ENCODE measurements around the gene RPS6KA5.

The RPS6KA5 gene

DNA sequence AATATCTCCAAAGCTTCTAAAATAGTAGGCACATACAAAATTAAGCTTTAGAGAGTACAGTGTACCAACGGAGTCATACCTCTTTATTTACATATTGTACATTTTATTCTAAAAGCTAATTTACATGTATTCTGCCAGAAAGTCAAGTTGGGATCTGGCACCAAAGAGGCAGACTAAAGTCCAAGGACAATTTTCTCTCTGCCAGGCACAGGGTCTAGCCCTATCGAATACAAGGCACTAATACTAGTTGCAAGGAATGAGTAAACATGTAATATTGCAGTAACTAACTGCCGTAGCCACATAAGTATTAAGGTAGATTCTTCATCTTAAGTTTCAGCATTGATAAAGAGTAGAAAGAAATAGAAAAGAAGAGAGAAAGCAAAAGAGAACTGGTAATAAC, 93.9 kb downstream of the RPS6KA5 start:
- no peaks in the 10 kb centered on the region for H3K27me3 ChIP-seq (ENCODE audit: insufficient read depth, low read length)
- H3K9me2 ChIP-seq (ENCODE audit: low read depth, low read length), result no peaks in the 10 kb centered on the region
- H3K27ac ChIP-seq (ENCODE audit: low read depth, low read length, poor library complexity, severe bottlenecking), result no peak overlapping the region
- no peaks in the 10 kb centered on the region for H3F3A ChIP-seq (ENCODE audit: insufficient read depth, low read length)
- H3K36me3 ChIP-seq (ENCODE audit: insufficient read depth, low read length), result no peaks in the 10 kb centered on the region
- H3K4me2 ChIP-seq (ENCODE audit: low read length), result no peak overlapping the region
- H3K4me1 ChIP-seq (ENCODE audit: insufficient read depth, low read length, severe bottlenecking), result no peaks in the 10 kb centered on the region
- no peak overlapping the region for H3K9ac ChIP-seq (ENCODE audit: low read length)
- no peak for TF ChIP-seq CTCF (IDR thresholded peaks at IDR 0.05; ENCODE audit: low read length)
- no peak for TF ChIP-seq EZH2 (IDR thresholded peaks at IDR 0.05; ENCODE audit: borderline replicate concordance, low read length)
- no peaks in the 10 kb centered on the region for H3K9me3 ChIP-seq (ENCODE audit: low read length)
- H3K79me2 ChIP-seq (ENCODE audit: insufficient read depth, low read length), result no peaks in the 10 kb centered on the region
- no peak overlapping the region for H3K4me3 ChIP-seq (ENCODE audit: low read depth, low read length, poor library complexity, severe bottlenecking)
- no peaks in the 10 kb centered on the region for H4K20me1 ChIP-seq (ENCODE audit: insufficient read depth, low read length)
- no peak overlapping the region for H2AFZ ChIP-seq (ENCODE audit: low read length)

DNA sequence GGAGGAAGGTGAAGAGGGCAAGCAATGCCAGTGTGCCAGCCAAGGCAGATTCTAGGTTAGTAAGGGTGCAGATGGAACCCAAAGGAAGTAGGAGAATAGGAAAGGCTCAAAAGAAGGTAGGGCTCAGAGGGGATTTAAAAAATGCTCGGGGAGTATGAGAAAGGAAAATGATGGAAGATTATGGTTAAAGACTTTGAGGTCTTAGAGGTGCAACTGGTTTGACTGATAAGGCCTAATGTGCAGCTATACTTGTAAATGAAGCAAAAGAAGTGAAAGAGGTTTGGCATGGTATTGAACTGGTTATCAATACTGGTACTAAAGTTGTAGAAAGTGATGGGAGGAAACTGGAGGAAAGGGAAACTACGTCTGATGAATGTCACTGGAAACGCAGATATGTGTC, 94.7 kb downstream of the RPS6KA5 start:
- Histone ChIP-seq H3K9me2 (ENCODE audit: low read depth, low read length) (no peaks in the 10 kb centered on the region), H3F3A (ENCODE audit: insufficient read depth, low read length) (no peaks in the 10 kb centered on the region), H2AFZ (ENCODE audit: low read length) (no peak overlapping the region), H3K4me3 (ENCODE audit: low read depth, low read length, poor library complexity, severe bottlenecking) (no peak overlapping the region), H3K36me3 (ENCODE audit: insufficient read depth, low read length) (no peaks in the 10 kb centered on the region), H3K9ac (ENCODE audit: low read length) (no peak overlapping the region), H3K4me1 (ENCODE audit: insufficient read depth, low read length, severe bottlenecking) (no peaks in the 10 kb centered on the region), H3K79me2 (ENCODE audit: insufficient read depth, low read length) (no peaks in the 10 kb centered on the region), H4K20me1 (ENCODE audit: insufficient read depth, low read length) (no peaks in the 10 kb centered on the region), H3K9me3 (ENCODE audit: low read length) (no peaks in the 10 kb centered on the region), H3K27ac (ENCODE audit: low read depth, low read length, poor library complexity, severe bottlenecking) (no peak overlapping the region), H3K27me3 (ENCODE audit: insufficient read depth, low read length) (no peaks in the 10 kb centered on the region), H3K4me2 (ENCODE audit: low read length) (no peak overlapping the region)
- TF ChIP-seq EZH2 (IDR thresholded peaks at IDR 0.05; ENCODE audit: borderline replicate concordance, low read length) (no peak), CTCF (IDR thresholded peaks at IDR 0.05; ENCODE audit: low read length) (no peak)

- Histone ChIP-seq H3K4me3 (ENCODE audit: low read depth, low read length, poor library complexity, severe bottlenecking) (no peak overlapping the region), H3F3A (ENCODE audit: insufficient read depth, low read length) (no peaks in the 10 kb centered on the region), H3K4me1 (ENCODE audit: insufficient read depth, low read length, severe bottlenecking) (no peaks in the 10 kb centered on the region), H3K9me2 (ENCODE audit: low read depth, low read length) (no peaks in the 10 kb centered on the region), H3K4me2 (ENCODE audit: low read length) (no peak overlapping the region), H2AFZ (ENCODE audit: low read length) (no peak overlapping the region), H3K9me3 (ENCODE audit: low read length) (no peaks in the 10 kb centered on the region), H3K79me2 (ENCODE audit: insufficient read depth, low read length) (no peaks in the 10 kb centered on the region), H3K9ac (ENCODE audit: low read length) (no peak overlapping the region), H3K36me3 (ENCODE audit: insufficient read depth, low read length) (no peaks in the 10 kb centered on the region), H3K27ac (ENCODE audit: low read depth, low read length, poor library complexity, severe bottlenecking) (no peak overlapping the region), H3K27me3 (ENCODE audit: insufficient read depth, low read length) (no peaks in the 10 kb centered on the region), H4K20me1 (ENCODE audit: insufficient read depth, low read length) (no peaks in the 10 kb centered on the region)
- no peak for TF ChIP-seq CTCF (IDR thresholded peaks at IDR 0.05; ENCODE audit: low read length)
- TF ChIP-seq EZH2 (IDR thresholded peaks at IDR 0.05; ENCODE audit: borderline replicate concordance, low read length), result no peak
Observed at GRCh38 chr14:90963343-90963742, 97.1 kb downstream of the RPS6KA5 start.
